Keratinocyte (primary cell): ENCODE measurements around the gene AK8. TPM values are rescaled to one million over a fixed set of nuclear protein-coding genes. Genes with fewer than 3 reads are reported as not detected.

Source experiments
- DNase-seq: peaks from one replicate; pipeline ENCODE4 v3.0.0-alpha.2; 2011; ENCODE audit warnings: low read depth, missing footprints, low spot score
- FAIRE-seq: peaks from 2 replicates; lab custom pipeline; 2011; peaks lifted over from hg19 to GRCh38; lab: Jason Lieb, UNC
- H2AFZ ChIP-seq: 2 replicates; pipeline ENCODE4 v1.6.0; 2012; ENCODE audit warnings: low read length, control low read depth, inconsistent platforms; ENCODE audit not compliant: control insufficient read depth
- H3K27ac ChIP-seq: 2 replicates; pipeline ENCODE4 v1.5.1; 2011; ENCODE audit warnings: low read length; ENCODE audit not compliant: control insufficient read depth, insufficient read depth
- H3K27me3 ChIP-seq: 3 replicates; pipeline ENCODE4 v1.6.0; 2011; ENCODE audit warnings: low read length; ENCODE audit not compliant: control insufficient read depth, insufficient read depth; ENCODE audit errors: extremely low read depth
- H3K36me3 ChIP-seq, 2 experiments: 2 replicates in 1 of 2; 3 replicates in 1 of 2; pipeline ENCODE4 v1.5.1; 2011; ENCODE audit warnings: low read length in 2 of 2, mild to moderate bottlenecking in 1 of 2; ENCODE audit not compliant: control insufficient read depth in 2 of 2, insufficient read depth in 2 of 2; ENCODE audit errors: extremely low read depth in 1 of 2
- H3K4me1 ChIP-seq: 3 replicates; pipeline ENCODE4 v1.5.1; 2011; ENCODE audit warnings: low read length; ENCODE audit not compliant: control insufficient read depth, insufficient read depth; ENCODE audit errors: extremely low read depth
- H3K4me2 ChIP-seq: 3 replicates; pipeline ENCODE4 v1.6.0; 2011; ENCODE audit warnings: low read depth, low read length; ENCODE audit not compliant: control insufficient read depth, insufficient read depth; ENCODE audit errors: extremely low read depth
- H3K4me3 ChIP-seq, 3 experiments: fragments of 200-600 bp in 1 of 3; sonication (generic) in 1 of 3; 2 replicates in 2 of 3; 3 replicates in 1 of 3; pipeline ENCODE4 v1.5.1; 2011 to 2016; ENCODE audit warnings: low read length in 3 of 3, mild to moderate bottlenecking in 3 of 3, control low read depth in 2 of 3, inconsistent platforms in 1 of 3, low read depth in 1 of 3, mixed read lengths in 1 of 3, mixed run types in 1 of 3, moderate library complexity in 1 of 3; ENCODE audit not compliant: control insufficient read depth in 2 of 3, insufficient read depth in 2 of 3; ENCODE audit errors: extremely low read depth in 1 of 3
- H3K79me2 ChIP-seq: 2 replicates; pipeline ENCODE4 v1.6.0; 2012; ENCODE audit warnings: low read length; ENCODE audit not compliant: control insufficient read depth, insufficient read depth
- H3K9ac ChIP-seq: 3 replicates; pipeline ENCODE4 v1.6.0; 2011; ENCODE audit warnings: low read length; ENCODE audit not compliant: control insufficient read depth, insufficient read depth; ENCODE audit errors: extremely low read depth
- H3K9me1 ChIP-seq: 3 replicates; pipeline ENCODE4 v1.6.0; 2011; ENCODE audit warnings: low read length; ENCODE audit not compliant: control insufficient read depth, insufficient read depth; ENCODE audit errors: extremely low read depth
- H3K9me3 ChIP-seq: 2 replicates; pipeline ENCODE4 v1.5.1; 2012; ENCODE audit warnings: low read depth, low read length; ENCODE audit not compliant: control insufficient read depth
- H4K20me1 ChIP-seq: 3 replicates; pipeline ENCODE4 v1.6.0; 2011; ENCODE audit warnings: low read length; ENCODE audit not compliant: control insufficient read depth, insufficient read depth; ENCODE audit errors: extremely low read depth
- CTCF ChIP-seq, 3 experiments: IDR thresholded peaks in 1 of 3; conservative IDR thresholded peaks in 1 of 3; optimal IDR thresholded peaks in 1 of 3; 2 replicates in 2 of 3; 3 replicates in 1 of 3; pipeline versions ENCODE3 to v1.5.1; 2011; ENCODE audit warnings: low read length in 3 of 3, mild to moderate bottlenecking in 3 of 3, moderate library complexity in 2 of 3, control low read depth in 1 of 3, inconsistent platforms in 1 of 3; ENCODE audit not compliant: insufficient read depth in 2 of 3; ENCODE audit errors: extremely low read depth in 1 of 3
- EZH2 ChIP-seq: IDR thresholded peaks from one replicate; pipeline ENCODE4 v1.6.1; 2012; ENCODE audit warnings: inconsistent platforms, mild to moderate bottlenecking, low read length, moderate library complexity
- dilution Hi-C: fragments of 300-500 bp; cut with MboI; formaldehyde crosslinking; loops from one replicate; pipeline ENCODE4 v1.7.0; 2020; ENCODE audit warnings: low sequenced_read_pairs; ENCODE audit not compliant: extremely low pct_ligation_motif_present
- polyA plus RNA-seq, 5 experiments: library from polyadenylated mRNA; depleted of rRNA in 3 of 5; stranded (reverse) in 3 of 5; stranded (forward) in 1 of 5; unstranded in 1 of 5; fragments of >200 nt; gene quantifications; 1 replicate in 1 of 5; 2 replicates in 3 of 5; 3 replicates in 1 of 5; pipeline versions ENCODE4 v1.2.1 to v1.2.3, GENCODE V29; 2011 to 2012; ENCODE audit warnings: missing spikeins in 2 of 5, low read depth in 1 of 5, low replicate concordance in 1 of 5

Gene AK8
- polyA plus RNA-seq, 1 donor (not counting 4 experiments of a cell fraction or from before 2014, with no cell fraction given): 0.24 TPM

GRCh38 chr9:132743931-132744479 is 134.1 kb downstream of the AK8 start:
- TF ChIP-seq CTCF (optimal IDR thresholded peaks at IDR 0.05 in 1 of 3, IDR thresholded peaks at IDR 0.05 in 1 of 3, conservative IDR thresholded peaks at IDR 0.05 in 1 of 3; ENCODE audit: extremely low read depth in 1 of 3, insufficient read depth in 2 of 3, low read length in 3 of 3): no peak
- no peak for TF ChIP-seq EZH2
- dilution Hi-C loops: no loop called here
- Histone ChIP-seq H3K79me2 (no peaks in the 10 kb centered on the region), H2AFZ (no peak overlapping the region), H3K36me3 (no peaks in the 10 kb centered on the region), H3K9me3 (no peaks in the 10 kb centered on the region), H3K9me1 (no peaks in the 10 kb centered on the region), H3K4me3 (no peak overlapping the region), H4K20me1 (no peaks in the 10 kb centered on the region), H3K27me3 (peaks cover 41% of the 10 kb centered on the region), H3K27ac (no peak overlapping the region), H3K4me2 (no peak overlapping the region), H3K9ac (no peak overlapping the region), H3K4me1 (no peaks in the 10 kb centered on the region)
- FAIRE-seq: no peak
- DNase-seq: no peak

GRCh38 chr9:132742821-132743311 is 135.2 kb downstream of the AK8 start:
- H3K36me3 ChIP-seq: no peaks in the 10 kb centered on the region
- dilution Hi-C loops: no loop called here
- no peaks in the 10 kb centered on the region for H3K9me1 ChIP-seq
- no peaks in the 10 kb centered on the region for H4K20me1 ChIP-seq
- no peak overlapping the region for H3K27ac ChIP-seq
- H3K4me3 ChIP-seq: no peak overlapping the region
- FAIRE-seq (no peak), DNase-seq (no peak)
- H3K4me2 ChIP-seq: no peak overlapping the region
- no peak for TF ChIP-seq CTCF (optimal IDR thresholded peaks at IDR 0.05 in 1 of 3, IDR thresholded peaks at IDR 0.05 in 1 of 3, conservative IDR thresholded peaks at IDR 0.05 in 1 of 3; ENCODE audit: extremely low read depth in 1 of 3, insufficient read depth in 2 of 3, low read length in 3 of 3)
- H3K4me1 ChIP-seq: no peaks in the 10 kb centered on the region
- no peak overlapping the region for H3K9ac ChIP-seq
- no peaks in the 10 kb centered on the region for H3K9me3 ChIP-seq
- no peaks in the 10 kb centered on the region for H3K79me2 ChIP-seq
- peaks cover 41% of the 10 kb centered on the region for H3K27me3 ChIP-seq
- H2AFZ ChIP-seq: no peak overlapping the region
